Measurements from ENCODE around the gene PLEKHO2.
A peak's percentile ranks its signal among the peaks of the same experiment; 100 is the strongest.
"Not testable (repeated sequence)": the region's sequence is repeated elsewhere in the genome, so short reads cannot be mapped to it uniquely, and the experiment has no call there.

PLEKHO2 gene

GRCh38 chr15:64798905-64799304, 42.8 kb upstream of the PLEKHO2 start:
- WGBS, 2 donors (ENCODE audit: extremely low coverage in 2 of 2, insufficient read length in 2 of 2, insufficient replicate concordance in 1 of 2) = no CpG with 5 or more reads among the region's 29 CpGs
- H3K9me3 ChIP-seq (replicated peaks in 1 of 2; ENCODE audit: control insufficient read depth in 2 of 2, insufficient read depth in 1 of 2, low read depth in 1 of 2, low read length in 2 of 2); H4K8ac ChIP-seq (ENCODE audit: low read depth, low read length); DNase-seq (ENCODE audit: low spot score); H2BK5ac ChIP-seq (ENCODE audit: low read length); H4K91ac ChIP-seq (ENCODE audit: low read depth, low read length, poor library complexity); H3K36me3 ChIP-seq (replicated peaks in 1 of 2; ENCODE audit: control insufficient read depth in 2 of 2, insufficient read depth in 2 of 2, low read length in 2 of 2); H3K14ac ChIP-seq (ENCODE audit: low read length); H3K4ac ChIP-seq (ENCODE audit: low read length); H3K27ac ChIP-seq (replicated peaks; ENCODE audit: low read length); H2AK5ac ChIP-seq (ENCODE audit: low read depth, low read length); H2BK120ac ChIP-seq (ENCODE audit: low read depth, low read length); H2BK12ac ChIP-seq (ENCODE audit: low read length); H2AFZ ChIP-seq (ENCODE audit: low read length); H3K18ac ChIP-seq (ENCODE audit: low read length); H3K79me1 ChIP-seq (ENCODE audit: low read depth, low read length); H2BK15ac ChIP-seq (ENCODE audit: low read length); H3K4me3 ChIP-seq (ENCODE audit: low read length in 2 of 2); H3K9ac ChIP-seq (ENCODE audit: low read depth, low read length, poor library complexity); H3K27me3 ChIP-seq (ENCODE audit: control insufficient read depth in 3 of 3, insufficient read depth in 3 of 3, low read depth in 1 of 3, low read length in 3 of 3); H3K23ac ChIP-seq (ENCODE audit: low read depth, low read length, poor library complexity); H3K4me2 ChIP-seq (ENCODE audit: insufficient read depth, low read length, poor library complexity, severe bottlenecking); H3K4me1 ChIP-seq (ENCODE audit: control insufficient read depth in 2 of 2, insufficient read depth in 1 of 2, low read depth in 1 of 2, low read length in 2 of 2): not testable (repeated sequence)

GRCh38 chr15:64800476-64800875, 41.2 kb upstream of the PLEKHO2 start:
- H2AFZ ChIP-seq (ENCODE audit: low read length) = no peak overlapping the region
- H2BK12ac ChIP-seq (ENCODE audit: low read length) = no peak overlapping the region
- H3K14ac ChIP-seq (ENCODE audit: low read length) = no peak overlapping the region
- H2BK15ac ChIP-seq (ENCODE audit: low read length) = no peak overlapping the region
- no peak overlapping the region for H3K27ac ChIP-seq (replicated peaks; ENCODE audit: low read length)
- H2BK5ac ChIP-seq (ENCODE audit: low read length) = no peak overlapping the region
- H3K4ac ChIP-seq (ENCODE audit: low read length) = no peak overlapping the region
- H4K91ac ChIP-seq (ENCODE audit: low read depth, low read length, poor library complexity) = no peak overlapping the region
- H3K4me2 ChIP-seq (ENCODE audit: insufficient read depth, low read length, poor library complexity, severe bottlenecking) = no peak overlapping the region
- no peaks in the 10 kb centered on the region for H3K79me1 ChIP-seq (ENCODE audit: low read depth, low read length)
- no peaks in the 10 kb centered on the region for H3K9me3 ChIP-seq (replicated peaks in 1 of 2; ENCODE audit: control insufficient read depth in 2 of 2, insufficient read depth in 1 of 2, low read depth in 1 of 2, low read length in 2 of 2)
- WGBS, 2 donors (ENCODE audit: extremely low coverage in 2 of 2, insufficient read length in 2 of 2, insufficient replicate concordance in 1 of 2) = no CpG with 5 or more reads among the region's 2 CpGs
- no peak overlapping the region for H3K9ac ChIP-seq (ENCODE audit: low read depth, low read length, poor library complexity)
- H3K4me1 ChIP-seq (ENCODE audit: control insufficient read depth in 2 of 2, insufficient read depth in 1 of 2, low read depth in 1 of 2, low read length in 2 of 2) = peaks cover 0 to 4% of the 10 kb centered on the region in 2 donors
- no peak overlapping the region for H3K4me3 ChIP-seq (ENCODE audit: low read length in 2 of 2)
- no peaks in the 10 kb centered on the region for H3K36me3 ChIP-seq (replicated peaks in 1 of 2; ENCODE audit: control insufficient read depth in 2 of 2, insufficient read depth in 2 of 2, low read length in 2 of 2)
- no peak overlapping the region for H2BK120ac ChIP-seq (ENCODE audit: low read depth, low read length)
- H4K8ac ChIP-seq (ENCODE audit: low read depth, low read length) = no peak overlapping the region
- H3K27me3 ChIP-seq (ENCODE audit: control insufficient read depth in 3 of 3, insufficient read depth in 3 of 3, low read depth in 1 of 3, low read length in 3 of 3) = no peaks in the 10 kb centered on the region
- no peak overlapping the region for H3K18ac ChIP-seq (ENCODE audit: low read length)
- H3K23ac ChIP-seq (ENCODE audit: low read depth, low read length, poor library complexity) = no peak overlapping the region
- DNase-seq (ENCODE audit: low spot score) = no peak
- no peak overlapping the region for H2AK5ac ChIP-seq (ENCODE audit: low read depth, low read length)

DNA sequence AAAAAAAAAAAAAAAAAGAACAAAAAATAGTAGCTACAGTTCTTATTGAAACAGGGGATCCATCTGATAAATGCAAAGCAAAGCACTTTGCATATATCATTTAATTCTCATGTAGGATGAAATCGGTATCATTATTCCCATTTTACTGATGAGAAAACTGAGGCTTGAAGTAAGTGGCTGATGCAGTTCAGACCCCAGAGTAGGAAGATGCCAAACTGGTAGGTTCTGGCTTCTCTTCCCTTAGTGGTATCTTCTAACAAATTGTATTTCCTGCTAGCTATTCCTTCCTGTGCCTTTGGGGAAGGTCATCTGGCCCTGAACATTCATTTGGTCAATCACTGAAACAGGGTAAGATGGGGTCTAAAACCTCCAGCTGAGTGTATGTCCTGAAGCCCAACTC, 38.2 kb upstream of the PLEKHO2 start:
- H3K27ac ChIP-seq (replicated peaks; ENCODE audit: low read length) = no peak overlapping the region
- no CpG with 5 or more reads among the region's 1 CpG for WGBS, 2 donors (ENCODE audit: extremely low coverage in 2 of 2, insufficient read length in 2 of 2, insufficient replicate concordance in 1 of 2)

DNA sequence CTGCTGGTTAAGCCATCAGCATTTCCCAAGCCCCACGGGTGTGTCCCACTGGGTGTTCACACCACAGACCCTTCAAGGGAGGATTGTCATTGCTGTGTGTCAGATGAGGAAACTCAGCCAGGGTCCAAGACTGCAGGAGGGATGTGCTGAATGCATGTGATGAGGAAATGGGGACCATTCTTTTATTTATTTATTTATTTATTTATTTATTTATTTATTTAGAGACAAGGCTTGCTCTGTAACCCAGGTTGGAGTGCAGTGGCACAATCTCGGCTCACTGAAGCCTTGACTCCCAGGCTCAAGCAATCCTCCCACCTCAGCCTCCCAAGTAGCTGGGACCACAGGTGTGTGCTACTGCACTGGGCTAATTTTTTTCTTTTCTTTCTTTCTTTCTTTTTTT, 37.1 kb upstream of the PLEKHO2 start:
- H3K14ac ChIP-seq (ENCODE audit: low read length) = no peak overlapping the region
- no peak overlapping the region for H4K8ac ChIP-seq (ENCODE audit: low read depth, low read length)
- no peaks in the 10 kb centered on the region for H3K9me3 ChIP-seq (replicated peaks in 1 of 2; ENCODE audit: control insufficient read depth in 2 of 2, insufficient read depth in 1 of 2, low read depth in 1 of 2, low read length in 2 of 2)
- WGBS, 2 donors (ENCODE audit: extremely low coverage in 2 of 2, insufficient read length in 2 of 2, insufficient replicate concordance in 1 of 2) = no CpG with 5 or more reads among the region's 2 CpGs
- H3K23ac ChIP-seq (ENCODE audit: low read depth, low read length, poor library complexity) = no peak overlapping the region
- H3K4me2 ChIP-seq (ENCODE audit: insufficient read depth, low read length, poor library complexity, severe bottlenecking) = no peak overlapping the region
- H3K4me1 ChIP-seq (ENCODE audit: control insufficient read depth in 2 of 2, insufficient read depth in 1 of 2, low read depth in 1 of 2, low read length in 2 of 2) = peaks cover 16 to 22% of the 10 kb centered on the region in 2 donors
- no peak overlapping the region for H2BK12ac ChIP-seq (ENCODE audit: low read length)
- no peaks in the 10 kb centered on the region for H3K27me3 ChIP-seq (ENCODE audit: control insufficient read depth in 3 of 3, insufficient read depth in 3 of 3, low read depth in 1 of 3, low read length in 3 of 3)
- DNase-seq (ENCODE audit: low spot score) = no peak
- no peaks in the 10 kb centered on the region for H3K36me3 ChIP-seq (replicated peaks in 1 of 2; ENCODE audit: control insufficient read depth in 2 of 2, insufficient read depth in 2 of 2, low read length in 2 of 2)
- H3K9ac ChIP-seq (ENCODE audit: low read depth, low read length, poor library complexity) = no peak overlapping the region
- no peak overlapping the region for H2AFZ ChIP-seq (ENCODE audit: low read length)
- no peaks in the 10 kb centered on the region for H3K79me1 ChIP-seq (ENCODE audit: low read depth, low read length)
- H3K27ac ChIP-seq (replicated peaks; ENCODE audit: low read length) = no peak overlapping the region
- no peak overlapping the region for H4K91ac ChIP-seq (ENCODE audit: low read depth, low read length, poor library complexity)
- no peak overlapping the region for H2BK120ac ChIP-seq (ENCODE audit: low read depth, low read length)
- H2BK15ac ChIP-seq (ENCODE audit: low read length) = peak overlapping the region; percentile 76
- H3K4ac ChIP-seq (ENCODE audit: low read length) = no peak overlapping the region
- H2AK5ac ChIP-seq (ENCODE audit: low read depth, low read length) = no peak overlapping the region
- no peak overlapping the region for H2BK5ac ChIP-seq (ENCODE audit: low read length)
- no peak overlapping the region for H3K4me3 ChIP-seq (ENCODE audit: low read length in 2 of 2)
- peak overlapping the region; percentile 65 for H3K18ac ChIP-seq (ENCODE audit: low read length)

More for the DNA sequence above, 38.2 kb upstream of the PLEKHO2 start:
- Histone ChIP-seq H3K14ac (ENCODE audit: low read length) (no peak overlapping the region), H4K8ac (ENCODE audit: low read depth, low read length) (no peak overlapping the region), H3K4me2 (ENCODE audit: insufficient read depth, low read length, poor library complexity, severe bottlenecking) (no peak overlapping the region), H2BK12ac (ENCODE audit: low read length) (no peak overlapping the region), H3K9me3 (replicated peaks in 1 of 2; ENCODE audit: control insufficient read depth in 2 of 2, insufficient read depth in 1 of 2, low read depth in 1 of 2, low read length in 2 of 2) (no peaks in the 10 kb centered on the region), H3K18ac (ENCODE audit: low read length) (no peak overlapping the region), H3K36me3 (replicated peaks in 1 of 2; ENCODE audit: control insufficient read depth in 2 of 2, insufficient read depth in 2 of 2, low read length in 2 of 2) (no peaks in the 10 kb centered on the region), H2AK5ac (ENCODE audit: low read depth, low read length) (no peak overlapping the region), H3K4me1 (ENCODE audit: control insufficient read depth in 2 of 2, insufficient read depth in 1 of 2, low read depth in 1 of 2, low read length in 2 of 2) (peaks cover 15 to 16% of the 10 kb centered on the region in 2 donors), H3K4me3 (ENCODE audit: low read length in 2 of 2) (no peak overlapping the region), H3K79me1 (ENCODE audit: low read depth, low read length) (no peaks in the 10 kb centered on the region), H3K23ac (ENCODE audit: low read depth, low read length, poor library complexity) (no peak overlapping the region), H2BK120ac (ENCODE audit: low read depth, low read length) (no peak overlapping the region), H2AFZ (ENCODE audit: low read length) (no peak overlapping the region), H3K9ac (ENCODE audit: low read depth, low read length, poor library complexity) (no peak overlapping the region), H3K4ac (ENCODE audit: low read length) (no peak overlapping the region), H2BK15ac (ENCODE audit: low read length) (no peak overlapping the region), H4K91ac (ENCODE audit: low read depth, low read length, poor library complexity) (no peak overlapping the region), H2BK5ac (ENCODE audit: low read length) (no peak overlapping the region), H3K27me3 (ENCODE audit: control insufficient read depth in 3 of 3, insufficient read depth in 3 of 3, low read depth in 1 of 3, low read length in 3 of 3) (no peaks in the 10 kb centered on the region)
- DNase-seq (ENCODE audit: low spot score) = no peak
